PC-3 (cell line): ENCODE data around the gene MLLT10. TPM values are rescaled to one million over a fixed set of nuclear protein-coding genes. Genes with fewer than 3 reads are reported as not detected.

Experiments
- ATAC-seq: fragments of 200-7000 bp; cut with Tn5 transposase; 2 replicates; pipeline ENCODE4 v1.9.1; 2020; ENCODE audit warnings: mild to moderate bottlenecking, moderate library complexity
- BruUV-seq: library from RNA; stranded (reverse); fragments of 400-500 nt; replicated peaks from 2 replicates; lab custom pipeline; 2021; lab: Mats Ljungman, UMichigan
- CTCF ChIA-PET: fragments of 300-600 bp; sonication (Branson Sonifier 250); formaldehyde crosslinking; loops from one replicate; lab custom pipeline; 2022; ENCODE audit warnings: antibody characterized with exemption; lab: Charles Lee
- POLR2A ChIA-PET: fragments of 300-600 bp; sonication (Branson Sonifier 250); formaldehyde crosslinking; loops from one replicate; lab custom pipeline; 2022; ENCODE audit warnings: antibody characterized with exemption; ENCODE audit not compliant: unreplicated experiment; lab: Charles Lee
- DNase-seq: peaks from one replicate; pipeline ENCODE4 v3.0.0-alpha.2; 2015
- H2AFZ ChIP-seq: fragments of 300-600 bp; sonication (generic); 2 replicates; pipeline ENCODE4 v1.6.0; 2016; ENCODE audit warnings: antibody characterized with exemption, low read length
- H3F3A ChIP-seq: fragments of 300-600 bp; sonication (generic); one replicate; pipeline ENCODE4 v1.6.0; 2017; ENCODE audit warnings: antibody characterized with exemption, low read length, control low read depth, mild to moderate bottlenecking; ENCODE audit not compliant: unreplicated experiment
- H3K27ac ChIP-seq: fragments of 300-600 bp; sonication (generic); 2 replicates; pipeline ENCODE4 v1.5.1; 2016; ENCODE audit warnings: mild to moderate bottlenecking, low read length
- H3K27me3 ChIP-seq: fragments of 300-600 bp; sonication (generic); 2 replicates; pipeline ENCODE4 v1.6.1; 2016; ENCODE audit warnings: low read length, mixed read lengths
- H3K36me3 ChIP-seq: fragments of 300-600 bp; sonication (generic); 2 replicates; pipeline ENCODE4 v1.6.1; 2016; ENCODE audit warnings: low read depth, mixed run types, low read length, mixed read lengths
- H3K4me1 ChIP-seq: fragments of 300-600 bp; sonication (generic); 2 replicates; pipeline ENCODE4 v1.5.1; 2016; ENCODE audit warnings: low read length; ENCODE audit not compliant: insufficient read depth
- H3K4me2 ChIP-seq: fragments of 300-600 bp; sonication (generic); 2 replicates; pipeline ENCODE4 v1.6.0; 2016; ENCODE audit warnings: low read length
- H3K4me3 ChIP-seq: fragments of 300-600 bp; sonication (generic); 2 replicates; pipeline ENCODE4 v1.5.1; 2016; ENCODE audit warnings: mild to moderate bottlenecking, low read length, mixed read lengths
- H3K79me2 ChIP-seq: fragments of 300-600 bp; sonication (generic); 2 replicates; pipeline ENCODE4 v1.6.1; 2017; ENCODE audit warnings: low read length, mixed read lengths
- H3K9ac ChIP-seq: fragments of 300-600 bp; sonication (generic); 2 replicates; pipeline ENCODE4 v1.6.0; 2016; ENCODE audit warnings: mild to moderate bottlenecking, low read length
- H3K9me2 ChIP-seq: fragments of 300-600 bp; sonication (generic); replicated peaks from 2 replicates; pipeline ENCODE4 v1.6.1; 2016; ENCODE audit warnings: mixed run types, low read length, mixed read lengths
- H3K9me3 ChIP-seq: fragments of 300-600 bp; sonication (generic); 2 replicates; pipeline ENCODE4 v1.6.1; 2016; ENCODE audit warnings: low read length, mixed read lengths
- H4K20me1 ChIP-seq: fragments of 300-600 bp; sonication (generic); 2 replicates; pipeline ENCODE4 v1.6.1; 2016; ENCODE audit warnings: low read length, mixed read lengths
- EZH2 ChIP-seq: fragments of 300-600 bp; sonication (generic); IDR thresholded peaks from one replicate; pipeline ENCODE4 v1.6.1; 2017; ENCODE audit warnings: antibody characterized with exemption, mild to moderate bottlenecking, low read length; ENCODE audit not compliant: unreplicated experiment
- EZH2phosphoT487 ChIP-seq: fragments of 300-600 bp; sonication (generic); IDR thresholded peaks from 2 replicates; pipeline ENCODE4 v1.6.1; 2018; ENCODE audit warnings: mild to moderate bottlenecking, antibody characterized with exemption, low read length, borderline replicate concordance
- intact Hi-C: fragments of 100-400 bp; cut with micrococcal nuclease; formaldehyde crosslinking; loops from 2 replicates; pipeline ENCODE4 v1.9.0; 2023
- total RNA-seq: library from RNA; depleted of rRNA; stranded (reverse); fragments of >200 nt; gene quantifications from 2 replicates; pipeline ENCODE4 v1.2.3, GENCODE V29; 2014
- TF ChIP-seq, protein P1 (sequence below): fragments of 300-600 bp; sonication (generic); conservative IDR thresholded peaks from 2 replicates; pipeline ENCODE4 v1.5.1; 2017; ENCODE audit warnings: antibody characterized with exemption, low read depth, mild to moderate bottlenecking, low read length

The MLLT10 gene
- total RNA-seq, 1 experiment from 2014 or later = 32.5 TPM

DNA sequence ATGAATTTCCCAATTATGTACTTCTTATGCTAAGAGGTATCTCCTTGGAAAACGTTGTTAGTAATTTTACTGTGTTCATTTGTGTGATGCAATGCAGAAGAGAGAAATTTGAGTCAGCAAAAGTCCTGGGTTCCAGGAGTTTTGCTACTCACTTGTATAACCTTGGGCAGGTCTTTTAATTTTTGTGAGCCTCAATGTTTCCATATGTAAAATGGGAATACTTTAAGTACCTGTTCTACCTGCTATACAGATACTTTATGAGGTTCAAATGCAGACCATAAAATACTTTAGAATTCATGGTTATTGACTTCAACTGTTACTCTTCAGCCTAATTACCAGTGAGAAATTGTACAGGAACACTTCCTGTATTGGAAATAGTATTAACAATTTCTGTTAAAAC lies 185.5 kb downstream of the MLLT10 start:
- Histone ChIP-seq H3K9me3 (no peaks in the 10 kb centered on the region), H3K4me1 (peaks cover 19% of the 10 kb centered on the region), H3F3A (no peaks in the 10 kb centered on the region), H3K9me2 (no peaks in the 10 kb centered on the region), H3K4me2 (no peak overlapping the region), H3K9ac (no peak overlapping the region), H3K27me3 (no peaks in the 10 kb centered on the region), H4K20me1 (0 out of 2 replicates have a peak, but pooled peaks cover 5% of the 10 kb centered on the region), H3K4me3 (no peak overlapping the region), H3K36me3 (no peaks in the 10 kb centered on the region), H3K27ac (no peak overlapping the region), H3K79me2 (no peaks in the 10 kb centered on the region), H2AFZ (no peak overlapping the region)
- CTCF ChIA-PET = no interaction called here
- TF ChIP-seq, protein P1, sequence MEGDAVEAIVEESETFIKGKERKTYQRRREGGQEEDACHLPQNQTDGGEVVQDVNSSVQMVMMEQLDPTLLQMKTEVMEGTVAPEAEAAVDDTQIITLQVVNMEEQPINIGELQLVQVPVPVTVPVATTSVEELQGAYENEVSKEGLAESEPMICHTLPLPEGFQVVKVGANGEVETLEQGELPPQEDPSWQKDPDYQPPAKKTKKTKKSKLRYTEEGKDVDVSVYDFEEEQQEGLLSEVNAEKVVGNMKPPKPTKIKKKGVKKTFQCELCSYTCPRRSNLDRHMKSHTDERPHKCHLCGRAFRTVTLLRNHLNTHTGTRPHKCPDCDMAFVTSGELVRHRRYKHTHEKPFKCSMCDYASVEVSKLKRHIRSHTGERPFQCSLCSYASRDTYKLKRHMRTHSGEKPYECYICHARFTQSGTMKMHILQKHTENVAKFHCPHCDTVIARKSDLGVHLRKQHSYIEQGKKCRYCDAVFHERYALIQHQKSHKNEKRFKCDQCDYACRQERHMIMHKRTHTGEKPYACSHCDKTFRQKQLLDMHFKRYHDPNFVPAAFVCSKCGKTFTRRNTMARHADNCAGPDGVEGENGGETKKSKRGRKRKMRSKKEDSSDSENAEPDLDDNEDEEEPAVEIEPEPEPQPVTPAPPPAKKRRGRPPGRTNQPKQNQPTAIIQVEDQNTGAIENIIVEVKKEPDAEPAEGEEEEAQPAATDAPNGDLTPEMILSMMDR = no peak
- TF ChIP-seq EZH2 (no peak), EZH2phosphoT487 (no peak)
- DNase-seq (no peak), ATAC-seq (no peak)
- POLR2A ChIA-PET = no interaction called here
- no TSS peak for BruUV-seq
- intact Hi-C loops = no loop called here

DNA sequence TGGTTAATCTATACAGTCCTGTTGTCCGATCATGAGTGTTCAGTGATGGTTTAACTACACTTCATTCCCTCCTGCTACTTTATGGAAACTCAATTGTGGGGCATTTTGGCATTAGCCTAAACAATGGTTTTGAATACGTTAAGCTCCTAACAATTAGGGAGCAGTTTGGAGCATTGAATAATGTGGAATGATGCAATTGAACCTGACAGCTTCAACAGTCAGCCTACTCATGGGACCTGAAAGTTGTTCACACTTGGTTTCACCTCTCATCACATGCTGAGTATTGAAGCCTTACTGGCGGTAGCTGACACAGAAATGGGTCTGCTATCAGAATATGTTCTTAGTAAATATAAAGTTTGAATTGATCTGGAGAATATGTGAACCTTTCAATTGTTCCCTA lies 186.1 kb downstream of the MLLT10 start:
- ATAC-seq = no peak
- H3K9ac ChIP-seq = no peak overlapping the region
- TF ChIP-seq, protein P1 = no peak
- no peak for TF ChIP-seq EZH2phosphoT487
- TF ChIP-seq EZH2 = no peak
- DNase-seq = no peak
- H4K20me1 ChIP-seq = 0 out of 2 replicates have a peak, but pooled peaks cover 5% of the 10 kb centered on the region
- no peak overlapping the region for H3K4me3 ChIP-seq
- H3K36me3 ChIP-seq = no peaks in the 10 kb centered on the region
- H3K9me2 ChIP-seq = no peaks in the 10 kb centered on the region
- no peak overlapping the region for H3K4me2 ChIP-seq
- no peaks in the 10 kb centered on the region for H3K27me3 ChIP-seq
- intact Hi-C loops = loop anchor here (10.0 kb wide), 1 partner anchor 195 kb away; the partner anchor contains the start of gene SKIDA1
- no peaks in the 10 kb centered on the region for H3K9me3 ChIP-seq
- H3K79me2 ChIP-seq = no peaks in the 10 kb centered on the region
- CTCF ChIA-PET = no interaction called here
- no peaks in the 10 kb centered on the region for H3F3A ChIP-seq
- H2AFZ ChIP-seq = no peak overlapping the region
- no TSS peak for BruUV-seq
- H3K4me1 ChIP-seq = peaks cover 21% of the 10 kb centered on the region
- POLR2A ChIA-PET = no interaction called here
- no peak overlapping the region for H3K27ac ChIP-seq

DNA sequence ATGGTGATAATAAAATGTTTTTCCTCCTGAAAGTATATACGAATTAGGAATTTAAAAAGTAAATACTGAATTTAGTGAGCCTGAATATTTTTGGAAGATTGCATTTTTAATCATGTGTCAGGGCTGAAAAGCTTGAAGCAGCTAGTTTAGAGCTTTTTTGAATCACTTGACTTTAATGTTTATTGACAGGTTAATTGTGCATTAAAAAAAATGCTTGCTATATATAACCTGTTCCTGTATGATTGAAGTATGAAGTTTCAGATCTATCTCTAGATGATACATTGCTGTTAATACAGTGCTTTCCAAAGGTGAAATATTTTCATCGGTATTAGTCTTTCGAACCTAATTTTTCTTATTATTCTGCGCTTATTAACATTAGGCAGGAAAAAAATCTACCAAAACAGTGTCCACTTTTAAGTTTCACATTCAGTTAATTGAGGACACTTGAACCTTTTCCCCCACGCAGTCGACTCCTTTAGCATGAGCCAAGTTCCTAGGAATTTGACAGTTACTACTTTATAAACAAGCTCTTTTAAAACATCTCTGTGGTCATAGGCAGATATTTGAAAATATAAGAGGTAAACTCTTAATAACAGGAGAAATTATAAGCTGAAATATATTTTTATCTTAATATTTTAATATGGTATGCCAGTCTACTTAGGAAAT lies 187.1 kb downstream of the MLLT10 start:
- no peaks in the 10 kb centered on the region for H3F3A ChIP-seq
- no peak overlapping the region for H2AFZ ChIP-seq
- H3K36me3 ChIP-seq = no peaks in the 10 kb centered on the region
- ATAC-seq (no peak), DNase-seq (no peak)
- CTCF ChIA-PET = no interaction called here
- no peak overlapping the region for H3K9ac ChIP-seq
- peaks cover 16% of the 10 kb centered on the region for H3K4me1 ChIP-seq
- H3K9me3 ChIP-seq = no peaks in the 10 kb centered on the region
- H3K27ac ChIP-seq = no peak overlapping the region
- no peaks in the 10 kb centered on the region for H3K27me3 ChIP-seq
- no peaks in the 10 kb centered on the region for H3K79me2 ChIP-seq
- no peak overlapping the region for H3K4me3 ChIP-seq
- POLR2A ChIA-PET = no interaction called here
- TF ChIP-seq, protein P1 = no peak
- TF ChIP-seq EZH2phosphoT487 (no peak), EZH2 (no peak)
- H3K4me2 ChIP-seq = no peak overlapping the region
- intact Hi-C loops = loop anchor here (10.0 kb wide), 1 partner anchor 196 kb away; the partner anchor contains the start of gene SKIDA1
- no TSS peak for BruUV-seq
- H4K20me1 ChIP-seq = 0 out of 2 replicates have a peak, but pooled peaks cover 5% of the 10 kb centered on the region
- H3K9me2 ChIP-seq = no peaks in the 10 kb centered on the region
